ENCODE data around the gene C15orf62.
A peak's percentile ranks its signal among the peaks of the same experiment; 100 is the strongest.

The C15orf62 gene

DNA sequence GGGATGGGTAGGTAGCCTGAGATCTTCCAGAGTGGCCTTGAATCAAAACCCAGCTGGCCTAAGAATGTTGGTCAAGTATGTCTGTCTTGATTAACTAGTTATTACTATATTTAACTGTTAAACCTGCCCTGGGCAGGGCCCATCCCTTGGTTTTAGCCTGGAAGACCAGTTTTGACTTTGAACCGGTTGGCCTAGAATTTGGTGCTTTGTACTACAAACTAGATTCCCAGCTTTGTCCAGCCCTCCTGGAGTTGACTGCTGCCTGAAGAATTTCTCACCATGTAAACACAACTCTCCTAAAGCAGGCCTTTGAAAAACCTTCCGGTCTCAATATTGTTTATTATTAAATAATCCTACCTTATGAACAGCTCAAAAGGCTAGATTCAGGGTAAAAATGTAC lies 16.0 kb downstream of the C15orf62 start:
- no peak for DNase-seq

DNA sequence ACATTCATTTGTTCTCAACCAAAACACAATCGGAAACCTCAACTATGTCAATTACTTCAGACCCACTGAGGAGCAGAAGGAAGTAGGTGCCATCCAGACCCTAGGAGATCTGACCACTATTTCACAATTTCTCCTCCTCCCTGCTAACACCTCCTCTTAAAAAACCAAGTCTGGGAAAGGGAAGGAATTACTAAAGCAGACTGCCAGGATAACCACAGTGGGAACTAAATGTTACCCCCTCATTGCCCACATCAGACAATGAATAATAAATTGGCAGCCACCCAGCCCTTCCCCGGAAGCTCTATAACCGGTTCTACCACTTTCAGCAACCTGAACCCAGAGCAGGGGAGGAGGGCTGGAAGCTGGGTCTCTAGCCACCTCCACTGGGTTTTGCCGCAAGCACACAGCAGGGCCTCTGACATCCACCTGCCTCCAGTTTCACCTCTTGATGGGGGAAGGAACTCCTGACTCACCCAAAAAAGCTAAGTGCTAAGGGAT lies 17.6 kb downstream of the C15orf62 start:
- DNase-seq: no peak

DNA sequence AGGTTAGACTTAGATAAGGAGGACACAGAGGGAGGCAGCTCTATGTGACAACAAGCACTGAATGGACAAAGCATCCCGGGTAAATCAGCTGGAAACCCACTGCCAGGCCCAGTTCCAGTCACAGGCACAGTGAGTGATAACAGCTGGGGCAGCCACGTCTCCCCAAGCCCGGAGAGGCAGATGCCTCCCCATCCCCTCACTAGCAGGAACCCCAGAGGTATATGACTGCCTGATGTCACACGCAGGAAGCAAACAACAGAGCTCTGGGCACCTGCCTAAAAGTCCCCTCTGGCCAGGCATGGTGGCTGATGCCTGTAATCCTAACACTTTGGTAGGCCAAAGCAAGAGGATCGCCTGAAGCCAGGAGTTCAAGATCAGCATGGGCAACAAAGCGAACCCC lies 18.2 kb downstream of the C15orf62 start:
- no peak for DNase-seq

DNA sequence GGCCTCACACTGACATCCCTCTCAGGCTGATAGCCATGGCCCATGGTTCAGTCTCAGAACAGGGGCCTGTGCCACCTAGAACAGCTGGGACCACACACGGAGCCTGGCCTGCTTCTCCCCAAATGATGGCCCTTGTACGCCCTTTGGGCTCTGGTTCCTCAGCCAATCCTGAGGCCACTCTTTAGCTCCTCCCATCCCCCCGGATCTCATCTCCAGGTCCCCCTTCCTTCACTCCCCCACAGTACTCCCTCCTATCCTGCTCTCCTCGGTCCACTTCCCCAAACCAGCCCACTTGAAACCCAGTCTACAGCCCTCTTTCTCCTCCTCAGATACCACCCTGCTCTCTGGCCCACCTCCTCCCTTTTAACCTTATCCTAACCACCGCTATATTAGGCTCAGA lies 19.3 kb downstream of the C15orf62 start:
- no peak for DNase-seq

DNA sequence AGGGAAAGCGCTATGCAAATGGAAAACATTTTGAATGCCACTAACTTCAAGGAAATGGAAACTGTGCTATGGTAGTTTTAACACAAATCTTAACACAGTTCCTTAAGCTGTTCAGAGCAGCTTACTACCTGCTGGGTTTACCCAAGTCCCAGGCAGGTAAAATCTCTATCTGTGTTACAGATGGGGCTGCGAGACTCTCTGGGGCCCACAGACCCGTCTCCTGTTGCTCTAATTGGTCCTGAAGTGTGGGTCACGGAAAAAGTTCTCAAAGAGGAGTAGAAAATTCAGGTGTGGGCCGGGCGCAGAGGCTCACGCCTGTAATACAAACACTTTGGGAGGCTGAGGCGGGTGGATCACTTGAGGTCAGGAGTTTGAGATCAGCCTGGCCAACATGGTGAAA lies 20.2 kb downstream of the C15orf62 start:
- no peak for DNase-seq

DNA sequence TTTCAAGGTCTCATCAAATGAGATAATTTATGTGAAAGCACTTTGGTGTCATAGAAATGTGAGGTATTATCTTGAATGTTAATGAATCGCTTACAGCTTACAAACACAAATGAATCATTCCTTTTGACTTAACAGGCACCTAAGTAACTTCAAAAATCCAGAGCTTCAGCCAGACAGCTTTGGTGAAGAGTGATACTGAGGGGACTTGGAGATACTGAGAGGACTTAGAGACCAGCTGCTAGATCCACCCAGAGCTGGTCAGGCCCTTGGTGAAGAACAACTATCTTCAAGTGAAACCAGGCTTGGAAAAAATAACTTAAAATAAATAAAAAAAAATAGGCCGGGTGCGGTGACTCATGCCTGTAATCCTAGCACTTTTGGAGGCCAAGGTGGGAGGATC lies 20.9 kb downstream of the C15orf62 start:
- no peak for DNase-seq

DNA sequence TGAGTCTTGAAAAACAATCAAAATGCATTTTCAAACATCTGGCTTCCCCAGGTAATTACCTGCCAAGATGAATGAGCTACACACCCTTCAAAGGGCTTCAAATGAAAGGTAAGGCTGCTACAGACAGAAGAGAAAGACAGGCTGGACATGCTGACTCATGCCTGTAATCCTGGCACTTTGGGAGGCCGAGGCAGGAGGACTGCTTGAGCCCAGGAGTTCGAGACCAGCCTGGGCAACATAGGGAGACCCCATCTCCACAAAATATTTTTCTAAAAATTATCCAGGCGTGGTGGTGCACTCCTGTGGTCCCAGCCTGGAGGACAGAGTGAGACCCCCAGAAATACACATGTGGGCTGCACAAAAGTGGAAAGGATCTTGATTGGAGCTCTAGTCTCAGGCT lies 22.6 kb downstream of the C15orf62 start:
- no peak for DNase-seq

DNA sequence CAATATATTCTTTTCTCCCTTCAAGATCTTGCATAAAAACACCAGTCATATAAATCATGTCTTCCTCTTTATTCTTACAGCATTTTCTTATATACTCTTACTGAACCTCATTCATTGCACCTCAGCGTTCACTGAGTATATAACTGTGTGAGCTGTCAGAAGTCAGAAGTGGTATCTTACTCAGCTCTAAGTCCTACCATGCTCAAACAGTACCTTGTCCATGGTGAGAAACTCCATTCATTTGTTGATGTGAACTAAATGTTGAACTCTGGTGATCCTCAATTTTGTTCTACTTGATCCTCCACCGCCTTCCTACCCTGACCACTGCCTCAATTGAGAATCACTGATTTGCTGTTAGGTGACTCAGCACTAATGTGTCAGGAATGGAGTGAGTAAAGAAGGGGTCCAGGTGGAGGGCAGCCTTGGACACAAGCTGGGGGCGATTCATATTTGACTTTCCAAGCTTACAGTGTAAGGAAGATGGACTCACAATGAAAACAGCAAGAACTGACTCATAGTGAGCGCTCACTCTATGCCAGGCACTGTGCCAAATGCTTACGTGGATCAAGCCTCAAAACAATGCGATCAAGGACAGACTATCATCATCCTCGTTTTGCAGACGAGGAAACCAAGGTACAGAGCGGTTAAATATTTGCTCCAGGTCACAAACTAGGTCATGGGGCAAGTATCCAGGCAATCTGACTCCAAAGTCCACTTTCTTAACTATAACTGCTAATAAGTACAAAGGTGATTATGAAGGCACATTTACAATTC lies 23.6 kb downstream of the C15orf62 start:
- DNase-seq: no peak

DNA sequence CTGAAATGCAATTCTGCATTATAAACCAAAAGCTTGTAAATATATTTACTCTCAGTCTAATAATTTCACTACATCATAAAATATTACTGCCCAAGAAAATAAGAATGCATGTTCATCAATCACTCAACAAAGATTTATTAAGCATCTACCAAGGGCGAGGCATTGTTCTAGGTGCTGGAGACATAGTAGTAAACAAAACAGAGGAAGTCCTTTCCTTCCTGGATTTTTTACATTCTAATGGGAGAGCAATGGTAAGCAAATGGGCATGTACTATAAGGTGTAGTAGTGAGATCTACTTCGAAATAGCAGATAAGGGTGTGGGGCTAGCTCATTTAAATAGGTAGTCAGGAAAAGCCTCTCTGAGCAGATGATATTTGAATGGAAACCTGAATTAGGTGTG lies 26.3 kb downstream of the C15orf62 start:
- no peak for DNase-seq

DNA sequence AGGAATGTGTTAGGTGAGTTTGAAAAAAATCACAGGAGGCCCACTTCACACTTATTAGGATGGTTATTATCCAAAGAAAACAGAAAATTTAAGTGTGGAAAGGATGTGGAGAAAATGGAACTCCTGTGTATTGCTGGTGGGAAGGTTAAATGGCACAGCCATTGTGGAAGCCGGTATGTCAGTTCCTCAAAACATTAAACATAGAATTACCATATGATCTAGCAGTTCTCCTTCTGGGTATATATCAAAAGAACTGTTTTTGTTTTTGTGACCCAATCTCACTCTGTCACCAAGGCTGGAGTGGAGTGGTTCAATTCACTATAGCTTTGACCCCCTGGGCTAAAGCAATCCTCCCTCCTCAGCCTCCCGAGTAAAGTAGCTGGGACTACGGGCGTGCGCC lies 26.7 kb downstream of the C15orf62 start:
- DNase-seq: no peak

DNA sequence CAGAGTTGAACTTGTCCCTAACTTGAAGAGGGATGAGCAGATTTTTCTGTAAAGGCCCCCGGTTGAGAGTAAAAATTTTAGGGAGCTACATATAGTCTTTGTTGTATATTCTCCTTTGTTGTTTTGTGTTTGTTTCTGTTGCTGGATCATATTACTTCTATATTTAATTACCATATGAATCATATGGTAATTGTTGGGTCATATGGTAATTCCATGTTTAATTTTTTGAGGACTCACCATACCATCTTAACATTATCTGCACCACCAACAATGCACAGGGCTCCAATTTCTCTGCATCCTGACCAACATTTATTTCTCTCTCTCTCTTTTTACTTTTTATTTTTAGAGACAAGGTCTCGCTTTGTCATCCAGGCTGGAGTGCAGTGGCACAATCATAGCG lies 29.7 kb downstream of the C15orf62 start:
- no peak for DNase-seq

DNA sequence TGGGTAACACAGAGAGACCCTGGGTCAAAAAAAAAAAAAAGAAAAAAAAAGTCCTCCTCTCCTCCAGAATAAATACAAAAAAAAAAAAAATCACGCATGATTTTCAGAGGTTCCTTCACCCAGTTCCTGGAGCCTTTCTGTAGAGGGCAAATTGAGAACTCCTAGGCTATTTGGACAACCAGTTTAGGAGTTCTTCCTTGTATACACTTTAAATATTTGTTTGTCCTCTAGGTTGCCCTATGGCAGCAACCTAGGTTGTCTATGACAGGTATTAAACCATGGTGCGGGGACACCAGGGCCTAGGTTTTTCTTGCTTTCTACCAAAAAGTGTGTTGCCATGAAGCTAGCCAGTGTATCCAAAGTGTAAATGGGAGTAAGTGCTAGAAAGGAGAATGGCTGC lies 33.3 kb downstream of the C15orf62 start:
- DNase-seq: no peak

DNA sequence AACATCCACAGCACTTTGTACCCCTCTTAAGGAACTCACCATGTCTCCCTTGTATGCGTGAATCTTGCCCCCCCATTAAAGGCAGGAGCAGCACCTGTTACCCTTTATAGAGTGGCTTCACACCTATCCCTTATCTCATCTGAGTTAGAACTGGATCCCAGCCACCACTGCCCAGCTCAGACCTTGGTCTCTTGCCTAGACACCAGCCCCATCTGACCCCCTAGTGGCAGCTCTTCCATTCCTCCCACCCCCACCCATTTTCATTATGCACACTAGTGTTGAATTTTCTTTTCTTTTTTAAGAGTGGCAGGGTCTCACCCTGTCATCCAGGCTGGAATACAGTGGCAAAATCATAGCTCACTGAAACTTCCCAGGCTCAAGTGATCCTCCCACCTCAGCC lies 33.9 kb downstream of the C15orf62 start:
- DNase-seq: no peak

DNA sequence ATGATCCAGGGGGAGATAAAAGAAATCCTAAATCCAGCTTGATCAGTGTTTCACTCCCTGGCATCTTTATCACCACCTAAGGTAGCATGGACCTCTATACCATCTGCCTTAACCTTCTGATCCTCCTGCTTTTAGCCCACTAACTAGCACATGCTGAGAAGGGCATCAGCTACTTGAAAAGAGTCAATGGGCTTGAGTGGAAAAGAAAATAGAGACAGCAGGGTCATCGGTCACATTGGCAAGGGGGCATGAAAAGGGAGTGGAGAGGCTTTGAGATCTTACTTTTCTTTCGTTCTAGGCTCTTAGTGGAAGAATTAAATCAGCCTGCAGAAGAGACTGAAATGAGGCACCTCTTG lies 36.9 kb downstream of the C15orf62 start:
- no peak for DNase-seq

DNA sequence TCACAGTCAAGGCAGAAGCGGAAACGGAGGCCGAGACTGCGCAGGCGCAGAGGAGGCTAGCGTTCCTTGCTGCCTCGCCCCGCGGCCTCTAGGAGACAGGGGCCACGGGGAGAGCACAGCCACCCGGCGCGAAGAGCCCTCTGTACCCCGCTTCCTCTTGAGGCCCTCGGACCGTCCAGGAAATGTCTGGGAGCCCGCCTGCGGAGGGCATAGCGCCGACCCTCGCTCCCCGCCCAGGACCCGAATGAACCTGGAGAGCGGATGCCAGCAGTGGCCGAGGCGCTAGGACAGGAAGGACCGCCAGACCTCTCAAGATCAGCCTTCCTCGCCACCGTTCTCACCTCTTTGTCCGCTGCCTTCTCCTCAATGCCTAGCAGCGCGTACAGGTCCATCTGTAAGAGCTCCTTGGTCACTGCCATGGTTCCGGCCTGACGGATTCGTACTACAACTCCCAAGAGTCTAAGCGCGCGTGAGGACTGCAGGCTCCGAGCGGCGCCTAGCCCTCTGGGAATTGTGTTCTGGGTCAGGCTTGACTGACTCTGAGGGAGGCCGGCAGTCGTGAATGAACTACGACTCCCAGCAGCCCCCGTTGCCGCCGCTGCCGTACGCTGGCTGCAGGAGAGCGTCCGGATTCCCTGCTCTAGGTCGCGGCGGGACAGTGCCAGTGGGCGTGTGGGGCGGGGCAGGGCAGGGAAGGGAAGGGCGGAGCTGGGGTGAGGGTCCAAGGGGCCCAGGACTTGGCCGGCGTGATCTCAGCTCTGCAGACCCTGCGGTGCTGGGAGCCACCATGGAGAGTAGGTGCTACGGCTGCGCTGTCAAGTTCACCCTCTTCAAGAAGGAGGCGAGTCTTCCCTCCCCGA lies 37.5 kb downstream of the C15orf62 start, which contains the start of the genes DNAJC17 and ZFYVE19:
Gene DNAJC17, minus strand, starts transcription at position 446 of the 860 bp plus-strand sequence. Its CDS starts 27 bp downstream, at position 419.
Gene ZFYVE19, plus strand, starts transcription at position 62 of the 860 bp plus-strand sequence. Its CDS starts 501 bp downstream, at position 563.
- peak; percentile 94 for DNase-seq

DNA sequence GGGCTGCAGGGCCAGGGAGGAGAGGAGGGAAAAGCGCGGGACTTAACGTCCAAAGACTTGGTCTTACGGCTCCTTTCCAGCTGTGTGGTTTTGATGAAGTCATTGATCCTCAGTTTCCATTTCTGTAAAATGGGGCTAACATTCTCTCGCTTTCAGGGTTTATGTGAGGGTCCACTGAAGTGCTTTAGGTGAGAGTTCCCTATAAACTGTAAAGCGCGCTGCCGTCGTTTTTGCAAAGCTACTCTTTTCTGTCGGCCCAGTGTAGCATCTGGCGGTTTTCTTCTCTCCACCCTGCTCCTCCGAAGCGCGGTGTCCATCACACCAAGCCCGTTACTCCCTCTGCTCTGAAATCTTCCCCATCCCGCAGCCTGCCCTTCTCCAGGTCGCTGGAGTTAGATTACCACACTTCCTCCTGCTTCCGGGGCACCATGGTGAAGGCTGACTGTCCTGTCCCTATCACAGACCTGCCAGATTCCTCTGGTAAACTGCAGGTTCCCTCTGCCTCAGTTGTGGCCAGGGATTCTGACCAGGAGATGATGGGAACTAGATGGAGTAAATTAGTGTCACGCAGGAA lies 38.2 kb downstream of the C15orf62 start:
- DNase-seq: no peak

DNA sequence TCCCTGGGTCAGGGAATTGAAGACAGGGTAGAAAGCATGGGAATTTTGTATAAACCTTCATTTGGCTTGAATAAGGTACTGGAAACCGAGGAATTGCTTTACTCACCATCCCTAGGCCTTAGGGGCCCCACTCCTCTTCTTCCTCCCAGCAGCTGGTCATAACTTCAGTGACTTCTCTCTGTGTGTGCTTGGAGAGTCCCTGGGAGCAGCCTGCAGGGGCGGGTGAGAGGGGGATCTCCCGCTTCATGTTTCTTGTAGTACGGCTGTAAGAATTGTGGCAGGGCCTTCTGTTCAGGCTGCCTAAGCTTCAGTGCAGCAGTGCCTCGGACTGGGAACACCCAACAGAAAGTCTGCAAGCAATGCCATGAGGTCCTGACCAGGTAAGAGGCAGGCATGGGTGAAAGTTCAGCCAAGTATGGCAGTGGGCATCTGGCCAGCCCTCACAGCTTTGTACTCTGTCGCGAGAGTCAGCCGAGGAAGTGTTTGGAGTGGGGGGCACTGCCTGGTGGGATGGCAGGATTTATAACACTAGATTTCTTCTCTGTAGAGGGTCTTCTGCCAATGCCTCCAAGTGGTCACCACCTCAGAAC lies 39.2 kb downstream of the C15orf62 start:
- DNase-seq: no peak

DNA sequence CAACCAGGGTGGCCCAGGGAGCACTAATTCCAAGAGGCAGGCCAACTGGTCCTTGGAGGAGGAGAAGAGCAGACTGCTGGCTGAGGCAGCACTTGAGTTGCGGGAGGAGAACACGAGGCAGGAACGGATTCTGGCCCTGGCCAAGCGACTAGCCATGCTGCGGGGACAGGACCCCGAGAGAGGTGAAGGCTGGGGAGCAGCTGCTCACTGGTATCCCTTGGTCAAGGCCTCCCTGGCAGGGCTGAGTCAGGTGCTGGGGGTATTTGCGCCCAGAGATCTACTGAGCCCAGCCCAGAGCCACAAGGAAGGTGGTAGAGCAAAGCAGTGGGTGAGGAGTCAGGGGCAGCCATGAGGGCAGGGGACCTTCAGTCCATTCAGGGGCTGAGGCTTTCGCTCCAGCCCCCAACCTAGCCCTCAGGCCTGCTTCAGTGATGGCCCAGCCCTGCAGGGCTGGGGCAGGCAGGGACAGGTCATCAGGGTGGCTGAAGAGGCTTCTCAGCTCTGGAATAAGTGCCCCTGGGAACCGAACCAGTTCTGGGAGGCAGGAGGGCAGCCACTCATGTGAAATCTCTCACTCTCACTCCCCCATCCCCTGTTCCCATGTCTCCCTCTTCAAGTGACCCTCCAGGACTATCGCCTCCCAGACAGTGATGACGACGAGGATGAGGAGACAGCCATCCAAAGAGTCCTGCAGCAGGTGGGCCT lies 43.1 kb downstream of the C15orf62 start:
- DNase-seq: no peak

DNA sequence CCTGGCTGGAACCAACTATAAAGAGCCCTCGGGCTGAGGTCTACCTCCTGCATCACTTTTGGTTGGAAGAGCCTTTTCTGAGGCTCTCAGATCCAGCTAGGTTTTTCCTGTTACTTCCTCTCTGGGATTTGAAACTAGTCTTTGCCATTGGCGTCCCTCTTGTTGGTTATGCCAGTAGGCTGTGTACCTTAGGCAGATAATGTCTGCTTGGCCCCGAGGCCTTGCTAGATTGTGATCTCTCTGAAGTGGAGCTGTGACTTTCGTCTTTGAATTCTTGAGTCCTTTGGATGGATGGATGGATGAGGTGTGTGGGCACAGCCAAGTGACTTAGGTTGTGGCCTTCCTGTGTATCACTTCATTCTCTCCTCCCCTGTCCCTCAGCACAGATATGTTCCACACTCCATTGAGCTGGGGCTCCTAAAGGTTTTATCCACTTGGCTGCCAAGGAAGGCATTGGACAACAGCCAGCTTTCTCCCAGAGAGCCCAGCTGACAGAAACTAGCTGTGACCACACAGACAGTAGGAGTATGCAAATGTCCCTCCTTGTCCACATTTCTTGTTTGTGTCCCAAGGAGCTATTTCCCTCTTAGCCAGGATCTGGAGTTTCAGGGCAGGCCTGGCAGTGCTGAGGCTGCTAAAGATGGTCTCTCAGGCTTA lies 45.4 kb downstream of the C15orf62 start:
- DNase-seq: no peak

DNA sequence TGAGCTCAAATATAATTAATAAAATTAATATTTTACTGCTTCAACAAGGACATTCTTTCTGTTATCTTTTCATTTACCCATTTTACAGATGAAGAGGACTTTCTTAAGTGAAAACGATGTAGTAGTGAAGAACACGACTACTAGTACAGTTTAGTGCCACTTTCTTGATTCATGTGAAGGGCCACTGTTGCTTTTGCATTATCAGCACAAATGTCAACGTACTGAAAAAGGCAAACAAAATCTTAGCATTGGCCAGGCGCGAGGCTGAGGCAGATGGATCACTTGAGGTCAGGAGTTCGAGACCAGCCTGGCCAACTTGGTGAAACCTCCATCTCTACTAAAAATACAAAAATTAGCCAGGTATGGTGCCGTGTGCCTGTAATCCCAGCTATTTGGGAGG lies 49.3 kb downstream of the C15orf62 start:
- no peak for DNase-seq

DNA sequence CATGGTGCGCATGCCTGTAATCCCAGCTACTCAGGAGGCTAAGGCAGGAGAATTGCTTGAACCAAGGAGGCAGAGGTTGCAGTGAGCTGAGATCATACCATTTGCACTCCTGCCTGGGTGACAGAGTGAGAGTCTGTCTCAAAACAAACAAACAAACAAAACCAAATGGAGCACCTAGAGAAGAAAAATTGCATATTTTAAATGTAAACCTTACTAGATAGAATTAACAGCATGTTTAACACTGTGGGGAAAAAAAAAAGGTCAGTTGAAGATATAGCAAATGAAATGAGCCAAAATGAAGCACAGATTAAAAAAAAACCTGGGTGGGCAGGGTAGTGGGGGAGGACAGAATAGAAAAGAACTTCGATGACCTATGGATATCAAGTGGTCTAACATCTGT lies 51.4 kb downstream of the C15orf62 start:
- no peak for DNase-seq
